Measurements from ENCODE around the gene KATNB1.

Gene KATNB1

DNA sequence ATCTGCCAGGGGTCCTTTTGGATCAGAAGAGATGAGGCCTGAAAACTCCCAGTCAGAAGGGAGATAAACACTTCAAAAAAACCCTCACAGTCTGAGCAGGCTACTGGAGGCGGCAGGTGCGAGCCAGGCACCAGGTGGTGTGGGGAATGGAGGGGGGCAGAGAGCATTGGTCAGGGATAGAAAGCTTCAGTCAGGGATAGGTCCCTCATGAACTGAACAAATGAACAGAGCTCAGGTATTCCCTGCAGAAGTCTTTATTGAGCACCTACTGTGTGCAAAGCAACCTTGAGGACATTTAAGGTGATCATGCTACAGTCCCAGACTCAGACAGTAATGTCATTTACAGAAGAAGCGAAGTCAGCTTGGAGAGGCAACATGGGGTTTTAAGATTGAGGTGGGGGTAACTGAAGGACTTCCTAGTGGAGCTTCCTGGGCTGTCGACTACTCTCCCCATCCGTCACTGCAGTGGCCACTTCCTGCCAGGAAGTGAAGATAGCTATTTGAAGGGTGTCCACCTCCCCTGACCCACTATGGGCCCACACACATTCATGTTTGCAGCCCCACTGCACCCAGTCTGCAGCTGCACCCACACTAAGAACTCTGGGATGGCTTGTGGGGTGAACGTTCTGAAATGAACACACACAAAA is 63.5 kb downstream of the KATNB1 start:
- peak; percentile 59 for DNase-seq

DNA sequence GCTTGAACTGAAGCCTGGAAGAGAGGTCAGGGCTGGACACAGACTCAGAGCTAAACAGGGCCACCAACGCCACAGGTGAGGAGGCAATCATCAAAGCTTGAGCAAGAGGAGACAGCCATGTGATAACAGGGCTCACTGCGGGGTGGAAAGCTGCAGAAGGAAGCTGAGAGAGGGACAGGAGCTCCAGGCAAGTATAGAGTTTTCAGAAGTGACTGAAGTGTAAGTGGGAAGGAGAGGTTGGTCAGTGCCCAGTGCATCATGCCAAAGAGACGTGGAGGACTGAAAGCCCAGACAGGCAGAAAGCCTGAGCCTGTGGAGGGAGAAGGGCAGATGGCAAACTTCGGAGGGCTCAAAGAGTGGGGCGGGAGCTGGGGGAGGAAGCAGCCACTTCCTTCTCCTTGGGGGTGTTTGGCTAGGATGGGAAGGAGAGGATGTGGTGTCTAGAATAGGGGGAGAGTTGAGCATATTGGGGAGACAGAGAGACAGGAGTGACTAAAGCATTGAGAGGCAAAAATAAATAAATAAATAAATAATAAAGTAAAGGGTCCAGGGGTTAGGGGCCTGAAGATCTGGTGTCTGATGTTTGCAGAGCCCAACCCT is 64.1 kb downstream of the KATNB1 start:
- peak; percentile 34 for DNase-seq

DNA sequence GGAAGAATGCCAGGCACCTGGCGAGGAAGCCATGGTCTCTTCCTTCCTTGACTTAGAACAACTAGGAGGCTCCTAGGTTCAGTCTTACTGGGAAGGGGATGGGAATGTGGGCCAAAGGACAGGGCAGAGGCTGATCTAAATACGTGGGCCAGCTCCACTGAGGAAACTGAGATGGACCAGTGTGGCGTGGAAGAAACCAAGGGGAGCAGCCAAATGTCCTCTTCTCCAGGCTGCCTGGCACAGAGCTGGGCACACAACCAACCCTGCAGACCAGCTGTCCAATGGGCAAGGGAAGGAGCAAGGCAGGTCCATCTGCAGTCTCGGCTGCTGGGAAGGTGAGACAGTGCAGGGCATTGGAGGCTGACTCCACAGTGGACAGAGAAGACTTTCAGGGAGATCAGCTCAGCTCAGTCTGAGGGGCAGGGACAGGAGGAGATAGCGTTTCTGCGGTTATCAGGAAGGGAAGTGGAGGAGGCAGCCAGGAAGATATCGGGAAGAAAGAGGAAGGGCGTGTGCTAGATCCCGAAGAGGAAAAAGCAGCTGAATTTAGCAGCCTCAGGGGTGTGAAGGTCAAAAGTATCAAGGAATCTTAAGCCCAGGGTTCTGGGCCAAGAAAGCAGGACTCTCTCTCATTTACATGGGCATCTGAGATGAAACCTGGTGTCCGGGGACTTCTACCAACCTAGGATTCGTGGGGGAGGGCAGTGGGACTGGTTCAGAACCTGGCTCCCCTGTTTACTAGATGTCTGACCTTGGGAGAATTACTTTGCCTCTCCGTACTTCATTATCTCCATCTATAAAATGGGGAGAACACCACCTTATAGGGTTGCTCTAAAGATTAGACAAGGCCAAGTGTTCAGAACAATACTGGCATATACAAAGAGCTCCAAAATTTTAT is 64.9 kb downstream of the KATNB1 start:
- no peak for DNase-seq

GRCh38 chr16:57801098-57801808 is 65.7 kb downstream of the KATNB1 start:
- DNase-seq: no peak

GRCh38 chr16:57801809-57802340 is 66.3 kb downstream of the KATNB1 start:
- DNase-seq: no peak

DNA sequence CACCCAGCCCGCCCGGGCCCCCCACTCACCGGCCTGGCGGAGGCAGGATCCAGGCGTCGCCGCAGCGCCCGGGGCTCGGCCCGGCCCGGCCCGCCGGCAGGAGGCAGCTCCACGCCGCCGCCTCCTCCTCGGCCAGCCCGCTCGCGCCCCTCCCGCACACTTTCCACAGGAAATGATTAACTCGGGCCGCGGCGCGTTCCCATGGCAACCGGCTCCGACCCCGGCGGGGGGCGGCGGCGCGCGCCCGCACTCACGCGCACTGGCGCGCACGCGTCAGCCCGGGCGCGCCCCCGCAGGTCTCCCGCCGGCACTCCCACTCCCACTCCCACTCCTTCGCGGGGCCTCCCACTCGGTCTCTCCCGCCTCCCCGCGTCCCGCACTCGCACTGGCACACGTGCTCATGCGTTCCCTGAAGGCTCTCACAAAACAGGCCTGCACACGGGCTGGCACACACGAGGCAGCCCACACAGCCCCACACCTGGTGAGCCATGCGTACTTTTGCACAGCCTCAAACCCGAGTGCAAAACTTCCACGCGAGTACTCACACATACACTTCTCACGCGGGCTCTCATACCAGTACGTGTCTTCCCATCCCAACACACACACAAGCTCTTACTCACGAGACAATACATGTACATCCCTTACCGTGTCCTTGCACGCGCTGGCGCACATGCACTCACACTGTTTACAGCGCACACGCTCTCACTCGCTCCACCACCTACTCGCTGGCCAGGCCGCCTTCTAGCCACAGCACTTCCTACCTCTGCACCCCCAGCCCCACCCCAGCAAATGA is 67.0 kb downstream of the KATNB1 start, which contains the start of gene KIFC3:
Gene KIFC3, minus strand, starts transcription at position 151 of the 793 bp plus-strand sequence. CDS start 4,248 bp downstream, outside the sequence.
- DNase-seq: peak; percentile 51

GRCh38 chr16:57803134-57803990 is 67.8 kb downstream of the KATNB1 start:
- no peak for DNase-seq

- no peak for DNase-seq
These were observed 68.7 kb downstream of the KATNB1 start for GRCh38 chr16:57804111-57804837.

- DNase-seq: no peak
These were observed 69.6 kb downstream of the KATNB1 start for GRCh38 chr16:57805176-57805575.

Data from NCI-H146 (cell line).